ENCODE measurements around the gene ANKRD34B.

ANKRD34B gene

GRCh38 chr5:80507663-80508062 lies 62.4 kb downstream of the ANKRD34B start:
- no peak overlapping the region for H3K27ac ChIP-seq (ENCODE audit: low read depth, low read length)
- H3K9ac ChIP-seq (ENCODE audit: low read length), result no peak overlapping the region
- H3K36me3 ChIP-seq (ENCODE audit: insufficient read depth, low read length), result no peaks in the 10 kb centered on the region
- no peaks in the 10 kb centered on the region for H3K4me1 ChIP-seq (ENCODE audit: insufficient read depth, low read length)
- no peaks in the 10 kb centered on the region for H3K9me3 ChIP-seq (ENCODE audit: low read length)
- H3K4me3 ChIP-seq (ENCODE audit: low read depth in 1 of 2, low read length in 2 of 2), result no peak overlapping the region
- H3K27me3 ChIP-seq (ENCODE audit: control insufficient read depth in 1 of 2, insufficient read depth in 2 of 2, low read length in 2 of 2), result no peaks in the 10 kb centered on the region

Measured in muscle layer of colon (tissue), 2 donors.